NCI-H2081 treated with DMSO at 0.1 percent for 48 hours (cell line): Measurements from ENCODE around the gene GDPD4.

Experiments used
- DNase-seq: peaks from one replicate; lab custom pipeline; 2025; lab: John Stamatoyannopoulos, UW

The GDPD4 gene

DNA sequence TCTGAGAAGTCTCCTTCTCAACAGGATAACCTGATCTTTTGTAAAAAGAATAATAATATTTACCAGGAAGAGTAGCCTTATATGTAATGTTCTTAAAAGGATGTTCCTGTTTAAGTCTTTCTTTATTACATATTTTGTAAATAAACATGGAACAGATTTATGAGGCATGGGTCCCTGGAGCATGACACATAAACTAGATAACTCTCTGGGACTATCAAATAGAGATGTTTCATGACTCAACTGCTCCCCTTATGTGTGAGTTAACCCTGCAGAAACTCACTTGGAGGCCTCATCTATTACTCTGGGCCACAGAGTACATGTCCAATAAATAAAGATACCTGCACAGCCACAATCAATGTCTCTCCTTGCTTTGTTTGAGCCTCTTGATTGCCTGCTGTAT is 64.6 kb downstream of the GDPD4 start:
- no peak for DNase-seq

DNA sequence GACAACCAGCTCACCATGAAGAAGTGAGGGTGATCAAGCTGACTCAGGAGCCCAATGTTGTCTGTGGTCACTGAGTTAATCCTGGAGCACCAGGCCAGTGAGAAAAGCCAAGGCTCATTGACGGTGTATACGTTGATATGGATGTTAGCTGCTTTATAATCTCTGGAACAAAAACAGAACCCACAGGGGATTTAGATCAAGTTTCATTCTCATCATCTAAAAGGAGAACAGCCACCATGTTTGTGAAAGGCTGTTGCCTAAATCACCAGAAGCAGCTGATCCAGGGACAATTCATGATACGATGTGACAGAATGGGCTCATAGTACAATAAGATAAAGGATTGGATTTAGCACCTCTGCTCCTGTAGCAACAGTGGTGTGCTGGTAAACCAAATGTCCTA is 68.5 kb downstream of the GDPD4 start:
- no peak for DNase-seq

DNA sequence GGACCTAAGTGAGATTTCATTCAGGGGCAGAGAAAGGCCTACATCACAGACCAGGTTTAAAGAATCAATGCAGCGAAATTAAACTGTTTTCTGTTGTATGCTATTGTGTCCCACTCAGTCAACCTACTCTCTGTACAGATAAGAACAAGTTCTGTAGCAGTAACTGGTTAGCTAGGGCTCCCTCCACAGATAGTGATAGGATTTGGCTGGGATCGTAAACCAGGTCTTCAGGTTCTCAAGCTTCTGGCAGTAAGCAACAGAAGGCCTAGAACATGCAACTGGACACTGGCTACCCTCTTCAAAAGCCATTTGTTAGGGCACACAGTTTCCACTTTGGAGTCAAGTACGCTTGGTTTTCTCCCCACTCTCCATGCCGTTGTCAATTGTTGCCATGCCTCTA is 69.2 kb downstream of the GDPD4 start:
- no peak for DNase-seq

DNA sequence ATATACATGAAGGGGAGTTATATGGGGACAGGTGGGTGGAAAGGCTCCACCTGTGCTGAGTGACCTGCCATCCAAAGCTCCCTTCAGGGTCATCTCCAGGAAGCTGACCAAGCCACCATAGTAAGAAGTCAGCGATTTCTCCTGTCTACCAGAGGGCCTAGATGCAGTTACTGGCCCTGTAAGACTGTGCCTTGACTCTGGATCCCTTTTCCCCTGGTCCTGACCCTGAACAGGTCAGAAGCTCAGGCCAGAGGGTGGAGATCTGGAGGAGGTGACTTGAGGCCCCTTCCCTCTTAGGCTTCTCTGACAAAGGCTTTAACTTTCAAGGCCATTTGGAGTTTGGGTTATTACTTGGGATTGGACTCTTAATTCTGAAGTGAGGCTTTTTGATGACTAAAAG is 69.7 kb downstream of the GDPD4 start:
- no peak for DNase-seq

DNA sequence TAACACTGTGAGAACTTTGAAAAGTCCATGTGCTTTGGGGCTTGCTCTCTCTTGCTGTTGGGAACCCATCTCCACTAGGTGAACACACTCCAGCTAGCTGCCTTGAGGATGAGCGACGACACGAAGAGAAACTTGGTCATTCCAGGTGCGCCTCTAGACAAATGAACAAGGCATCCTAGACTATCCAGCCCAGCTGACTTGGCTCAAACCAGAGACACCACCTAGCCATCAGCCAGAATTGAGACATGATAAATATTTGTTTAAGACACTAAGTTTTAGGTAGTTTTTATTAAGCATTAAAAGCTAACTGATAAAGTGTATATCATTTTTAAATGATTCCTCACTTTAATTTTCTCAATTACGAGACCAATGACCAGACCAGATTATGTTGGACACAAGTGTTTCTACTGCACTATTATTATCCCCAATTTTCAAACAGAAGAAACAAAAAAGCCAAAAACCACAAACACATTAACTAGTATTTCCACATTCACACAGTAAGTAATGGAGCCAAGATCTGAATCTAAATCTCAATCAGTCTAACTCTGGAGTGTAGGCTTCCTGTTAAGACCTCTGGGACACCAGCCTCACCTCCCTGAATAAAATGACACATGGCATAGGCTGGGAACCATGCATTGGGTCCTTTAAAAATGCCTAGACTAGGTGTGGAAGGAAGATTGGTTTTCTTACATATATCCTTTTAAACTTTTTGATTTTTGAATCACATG is 70.4 kb downstream of the GDPD4 start:
- no peak for DNase-seq

DNA sequence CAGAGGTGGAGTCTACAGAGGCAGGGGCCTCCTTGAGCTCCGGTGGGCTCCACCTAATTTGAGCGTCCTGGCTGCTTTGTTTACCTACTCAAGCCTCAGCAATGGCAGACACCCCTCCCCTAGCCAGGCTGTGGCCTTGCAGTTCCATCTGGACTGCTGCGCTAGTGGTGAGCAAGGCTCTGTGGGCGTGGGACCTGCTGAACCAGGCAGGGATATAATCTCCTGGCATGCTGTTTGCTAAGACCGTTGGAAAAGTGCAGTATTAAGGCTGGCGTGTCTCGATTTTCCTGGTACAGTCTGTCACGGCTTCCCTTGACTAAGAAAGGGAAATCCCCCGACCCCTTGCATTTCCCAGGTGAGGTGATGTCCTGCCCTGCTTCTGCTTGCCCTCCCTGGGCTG is 77.7 kb downstream of the GDPD4 start:
- DNase-seq, result no peak

DNA sequence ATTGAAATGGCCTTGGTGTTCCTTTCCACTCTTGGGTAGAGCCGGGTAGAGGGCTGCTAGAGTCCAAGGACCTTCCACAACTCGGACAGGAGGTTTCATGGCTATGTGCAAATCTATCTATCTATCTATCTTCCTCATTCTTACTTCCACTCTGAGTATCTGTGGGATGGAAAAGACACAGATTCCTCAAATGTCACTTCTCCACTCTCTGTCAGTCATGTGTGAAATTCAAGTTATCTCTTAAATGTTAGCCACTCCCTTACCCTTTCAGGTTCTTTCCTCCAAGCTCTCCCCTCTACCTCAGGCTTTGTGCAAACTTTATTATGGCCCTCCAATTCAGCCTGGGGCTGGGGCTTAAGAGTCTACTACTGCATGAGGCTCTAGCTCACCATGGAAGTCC is 84.3 kb downstream of the GDPD4 start:
- DNase-seq, result no peak

DNA sequence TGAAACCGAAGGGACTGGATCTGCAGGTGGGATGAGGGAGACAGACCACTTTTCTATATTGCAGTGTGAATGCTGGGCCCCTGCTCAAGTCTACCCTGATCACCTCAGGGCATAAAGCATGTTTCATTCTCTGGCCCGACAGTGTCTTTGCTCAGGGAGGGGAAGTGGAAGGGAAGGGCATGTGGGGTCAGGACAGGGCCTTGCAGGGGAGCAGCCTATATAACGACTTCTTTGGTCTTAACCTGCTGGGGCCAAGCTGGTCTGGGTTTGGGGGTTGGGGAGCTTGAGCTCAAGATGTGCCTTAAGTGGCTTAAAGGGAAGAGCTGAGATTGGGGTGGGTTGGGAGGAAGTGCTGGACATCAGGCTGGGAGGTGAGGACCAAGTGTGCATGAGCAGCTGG is 86.4 kb downstream of the GDPD4 start:
- DNase-seq, result no peak

DNA sequence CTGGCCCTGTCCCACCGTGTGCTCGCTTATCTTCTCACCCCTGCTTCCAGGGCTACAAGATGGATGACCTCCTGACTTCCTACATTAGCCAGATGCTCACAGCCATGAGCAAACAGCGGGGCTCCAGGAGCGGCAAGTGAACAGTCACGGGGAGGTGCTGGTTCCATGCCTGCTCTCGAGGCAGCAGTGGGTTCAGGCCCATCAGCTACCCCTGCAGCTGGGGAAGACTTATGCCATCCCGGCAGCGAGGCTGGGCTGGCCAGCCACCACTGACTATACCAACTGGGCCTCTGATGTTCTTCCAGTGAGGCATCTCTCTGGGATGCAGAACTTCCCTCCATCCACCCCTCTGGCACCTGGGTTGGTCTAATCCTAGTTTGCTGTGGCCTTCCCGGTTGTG is 86.9 kb downstream of the GDPD4 start:
- DNase-seq, result no peak

DNA sequence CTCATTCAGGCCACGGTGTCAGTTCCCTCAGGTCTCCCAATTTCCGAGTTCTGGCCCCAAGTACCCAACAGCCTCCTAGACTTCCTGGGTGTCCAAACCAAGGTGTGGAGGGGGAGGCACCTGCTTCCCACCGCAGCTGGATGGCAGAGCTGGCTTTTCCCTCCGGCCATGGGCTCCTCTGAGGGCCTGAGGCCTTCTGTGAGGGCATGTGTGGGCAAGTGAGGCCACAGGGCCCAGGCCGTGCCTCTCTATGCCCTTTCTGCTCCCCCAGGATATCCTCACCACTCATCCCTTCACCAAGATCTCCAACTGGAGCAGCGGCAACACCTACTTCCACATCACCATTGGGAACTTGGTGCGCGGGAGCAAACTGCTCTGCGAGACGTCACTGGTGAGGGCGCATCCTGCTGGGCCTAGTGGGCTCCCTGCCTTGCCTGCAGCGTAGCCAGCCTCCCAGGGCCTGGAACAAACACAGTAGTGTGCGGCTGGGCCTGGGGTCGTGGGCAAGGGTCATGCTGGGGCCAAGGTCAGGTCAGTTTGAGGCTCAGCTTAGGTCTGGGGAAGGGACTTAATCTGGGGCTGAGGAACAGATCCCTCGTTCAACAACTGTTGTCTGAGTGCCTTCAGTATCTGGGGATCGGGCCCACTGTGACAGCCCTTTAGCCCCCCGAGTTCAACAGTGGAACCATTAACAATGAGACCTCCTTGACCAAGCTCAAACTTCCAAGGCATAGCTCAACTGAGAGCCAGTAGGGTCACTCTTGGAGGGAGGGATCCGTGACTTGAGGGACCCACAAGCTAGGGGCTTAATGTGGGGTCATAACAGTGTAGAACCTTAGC is 87.7 kb downstream of the GDPD4 start:
- DNase-seq, result no peak

DNA sequence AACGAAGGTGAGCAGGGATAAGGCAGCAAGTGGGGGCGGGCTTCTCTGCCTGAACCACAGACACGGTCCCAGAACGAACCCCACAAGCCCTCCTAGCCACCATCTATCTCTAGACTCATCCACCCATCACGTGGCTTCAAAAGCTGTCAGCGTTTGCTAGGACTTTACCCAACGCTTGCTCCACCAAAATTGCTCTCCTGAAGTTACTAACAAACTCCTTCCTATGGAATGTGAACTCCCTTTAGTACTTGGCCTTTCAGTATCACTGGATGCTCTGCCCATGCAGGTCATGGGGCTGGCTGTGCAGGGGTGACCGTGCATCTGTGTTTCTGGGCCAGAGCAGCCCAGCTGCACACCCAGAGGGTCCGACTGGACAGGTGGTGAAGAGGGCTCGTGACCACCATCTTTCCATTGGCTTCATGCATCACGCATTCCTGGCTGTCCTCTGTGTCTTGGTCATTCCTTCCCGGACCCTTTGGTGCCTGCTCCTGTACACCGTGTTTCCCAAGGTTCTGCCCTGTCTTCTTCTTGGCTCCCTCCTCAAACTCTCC is 88.4 kb downstream of the GDPD4 start:
- DNase-seq, result no peak

DNA sequence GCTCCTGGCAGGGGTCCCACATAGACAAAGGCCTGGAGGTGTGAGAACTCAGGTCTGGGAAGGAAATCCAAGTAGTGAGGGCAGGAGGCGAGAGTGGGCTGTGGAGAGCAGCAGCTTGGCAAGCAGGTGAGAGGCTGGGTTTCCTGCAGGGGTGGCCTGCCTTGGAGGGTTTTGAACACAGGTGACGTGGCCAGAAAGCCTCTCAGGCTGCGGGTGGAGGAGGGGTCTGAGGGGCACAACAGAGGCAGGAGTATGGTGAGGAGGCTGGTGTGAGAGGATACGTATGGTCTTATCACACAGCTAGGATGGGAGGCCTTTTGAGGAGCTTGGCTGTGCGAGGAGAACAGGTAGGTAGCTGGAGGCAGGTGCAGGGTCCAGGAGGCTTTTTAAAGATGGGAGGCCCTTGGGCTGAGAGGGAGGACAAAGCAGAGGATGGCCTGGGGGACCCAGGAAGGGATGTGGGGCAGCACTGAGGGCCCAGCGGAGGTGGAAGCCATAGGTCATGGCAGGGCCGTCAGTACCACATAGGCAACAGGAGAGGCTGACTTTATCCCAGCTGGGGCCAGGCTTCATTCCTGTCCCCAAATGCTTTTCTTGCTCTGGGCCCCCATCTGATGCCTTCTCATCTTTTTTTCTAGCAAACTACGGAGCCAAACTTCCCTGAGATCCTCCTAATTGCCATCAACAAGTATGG is 89.0 kb downstream of the GDPD4 start:
- no peak for DNase-seq

DNA sequence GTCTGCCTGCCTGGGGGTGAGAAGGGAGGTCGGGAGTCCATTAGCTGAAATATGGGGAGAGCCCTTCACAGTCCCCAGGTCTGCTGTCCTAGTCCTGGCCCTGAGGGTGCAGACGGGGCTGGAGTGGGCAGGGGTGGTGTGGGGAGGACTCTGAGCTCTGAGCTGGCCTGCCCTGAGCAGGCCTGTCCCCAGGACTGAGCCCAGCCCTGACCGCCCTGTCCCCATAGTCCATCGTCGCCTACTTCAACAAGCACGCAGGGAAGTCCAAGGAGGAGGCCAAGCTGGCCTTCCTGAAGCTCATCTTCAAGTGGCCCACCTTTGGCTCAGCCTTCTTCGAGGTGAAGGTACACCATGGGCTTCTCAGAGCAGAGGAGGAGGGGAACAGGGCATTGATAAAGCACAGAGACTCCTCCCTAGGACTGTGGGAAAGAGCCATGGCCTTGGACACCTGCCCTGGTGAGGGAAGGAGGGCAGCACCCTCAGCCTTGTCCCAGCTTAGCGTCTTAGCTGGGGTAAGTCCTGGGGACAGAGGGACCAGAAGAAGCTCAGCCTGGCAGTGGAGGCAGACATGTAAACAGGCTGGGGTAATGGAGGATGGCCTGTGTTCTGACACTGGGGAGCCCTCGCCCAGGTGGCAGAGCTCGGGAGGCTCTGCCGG is 89.8 kb downstream of the GDPD4 start:
- DNase-seq, result no peak

DNA sequence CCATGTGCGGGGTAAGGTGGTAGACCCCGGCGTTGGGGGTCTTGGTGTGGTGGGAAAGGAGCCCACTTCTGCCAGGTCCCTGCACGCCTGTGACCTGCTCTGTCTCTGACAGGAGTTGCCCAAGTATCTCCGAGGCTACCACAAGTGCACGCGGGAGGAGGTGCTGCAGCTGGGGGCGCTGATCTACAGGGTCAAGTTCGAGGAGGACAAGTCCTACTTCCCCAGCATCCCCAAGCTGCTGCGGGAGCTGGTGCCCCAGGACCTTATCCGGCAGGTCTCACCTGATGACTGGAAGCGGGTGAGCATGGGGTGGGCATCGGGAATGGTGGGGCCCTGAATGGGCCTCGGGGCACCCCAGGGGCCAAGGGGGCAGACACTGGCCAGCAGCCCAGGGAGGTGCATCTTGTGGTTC is 90.4 kb downstream of the GDPD4 start:
- DNase-seq, result no peak

DNA sequence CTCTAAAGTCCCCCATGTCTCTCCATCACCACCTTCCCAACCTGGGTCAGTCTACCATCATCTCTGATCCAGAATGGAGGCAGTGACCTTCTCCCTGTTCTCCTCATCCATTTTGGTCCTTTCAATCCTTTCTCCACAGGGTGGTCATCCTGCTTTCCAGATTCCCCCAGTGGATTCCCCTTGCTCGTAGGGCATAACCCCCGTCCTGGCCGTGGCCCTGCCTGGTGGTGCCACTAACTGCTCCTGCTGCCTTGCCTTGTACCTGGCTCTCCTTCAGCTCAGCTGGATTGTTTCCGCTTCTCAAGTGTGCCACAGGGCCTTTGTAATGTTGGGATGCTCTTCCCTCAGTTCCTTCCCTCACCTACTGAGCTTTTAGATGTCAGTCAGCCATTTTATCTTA is 91.8 kb downstream of the GDPD4 start:
- no peak for DNase-seq

DNA sequence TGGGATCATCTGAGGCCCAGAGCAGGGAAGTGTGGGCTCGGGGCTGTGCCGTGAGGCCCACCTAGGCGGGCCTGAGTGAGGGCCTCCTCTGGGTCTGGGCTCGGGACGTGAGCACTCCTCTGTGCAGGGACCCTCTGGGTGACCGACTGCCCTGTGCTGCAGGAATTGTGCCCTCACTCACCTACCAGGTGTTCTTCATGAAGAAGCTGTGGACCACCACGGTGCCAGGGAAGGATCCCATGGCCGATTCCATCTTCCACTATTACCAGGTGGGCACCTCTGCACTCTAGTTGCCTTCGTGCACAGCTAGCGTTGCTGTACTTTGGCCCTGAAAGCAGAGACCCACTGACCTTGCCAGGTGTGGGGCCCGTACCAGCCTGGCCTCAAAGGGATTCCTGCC is 93.0 kb downstream of the GDPD4 start:
- no peak for DNase-seq

DNA sequence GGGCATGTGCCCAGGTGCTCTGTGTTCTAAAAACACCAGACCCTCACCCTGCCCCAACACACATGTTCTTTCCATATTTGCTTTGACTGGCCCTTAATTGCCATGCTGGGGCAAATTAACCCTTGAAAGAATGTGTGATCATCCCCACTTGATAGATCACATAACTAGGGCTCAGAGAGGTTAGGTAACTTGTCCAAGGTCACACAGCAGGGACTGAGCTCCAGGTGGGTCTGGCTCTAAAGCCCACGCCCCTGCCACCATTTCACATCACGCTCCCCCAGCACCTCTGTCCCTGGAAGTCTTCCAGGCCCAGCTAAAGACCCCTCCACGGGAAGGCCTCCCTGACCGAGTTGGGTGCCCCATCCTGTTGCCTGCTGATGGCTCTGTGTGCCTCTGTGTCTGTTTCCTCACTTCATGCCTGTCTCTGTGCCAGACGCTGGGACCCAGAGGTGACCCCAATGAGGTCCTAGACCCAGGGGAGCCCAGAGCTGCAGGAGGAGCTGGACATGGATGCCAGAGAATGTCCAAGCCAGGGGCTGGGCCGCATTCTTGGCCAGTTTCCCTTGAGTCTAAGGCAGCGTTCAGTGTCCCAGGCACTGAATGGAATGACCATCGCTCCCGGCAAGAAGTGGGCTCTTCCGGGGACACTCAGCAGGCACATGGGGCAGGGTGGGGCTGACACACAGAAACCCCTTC is 93.7 kb downstream of the GDPD4 start:
- no peak for DNase-seq

DNA sequence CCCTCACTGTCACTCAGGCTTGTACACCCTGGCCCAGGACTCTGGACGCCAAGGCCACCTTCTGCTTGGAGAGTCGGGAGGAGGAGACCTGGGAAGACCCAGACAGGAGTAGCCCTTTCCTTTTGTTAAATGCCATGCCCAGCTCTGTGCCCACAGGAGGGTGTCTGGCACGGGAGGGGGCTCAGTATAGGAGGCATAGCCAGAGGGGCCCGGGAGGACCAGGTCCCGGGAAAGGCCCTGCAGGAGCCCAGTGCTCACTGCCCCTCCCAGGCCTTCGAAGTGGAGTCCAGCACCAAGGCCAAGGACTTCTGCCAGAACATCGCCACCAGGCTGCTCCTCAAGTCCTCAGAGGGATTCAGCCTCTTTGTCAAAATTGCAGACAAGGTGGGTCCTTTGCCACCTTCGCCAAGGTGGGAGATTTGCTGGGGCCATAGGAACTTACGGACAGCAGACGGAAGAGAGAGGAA is 94.4 kb downstream of the GDPD4 start:
- DNase-seq, result no peak

DNA sequence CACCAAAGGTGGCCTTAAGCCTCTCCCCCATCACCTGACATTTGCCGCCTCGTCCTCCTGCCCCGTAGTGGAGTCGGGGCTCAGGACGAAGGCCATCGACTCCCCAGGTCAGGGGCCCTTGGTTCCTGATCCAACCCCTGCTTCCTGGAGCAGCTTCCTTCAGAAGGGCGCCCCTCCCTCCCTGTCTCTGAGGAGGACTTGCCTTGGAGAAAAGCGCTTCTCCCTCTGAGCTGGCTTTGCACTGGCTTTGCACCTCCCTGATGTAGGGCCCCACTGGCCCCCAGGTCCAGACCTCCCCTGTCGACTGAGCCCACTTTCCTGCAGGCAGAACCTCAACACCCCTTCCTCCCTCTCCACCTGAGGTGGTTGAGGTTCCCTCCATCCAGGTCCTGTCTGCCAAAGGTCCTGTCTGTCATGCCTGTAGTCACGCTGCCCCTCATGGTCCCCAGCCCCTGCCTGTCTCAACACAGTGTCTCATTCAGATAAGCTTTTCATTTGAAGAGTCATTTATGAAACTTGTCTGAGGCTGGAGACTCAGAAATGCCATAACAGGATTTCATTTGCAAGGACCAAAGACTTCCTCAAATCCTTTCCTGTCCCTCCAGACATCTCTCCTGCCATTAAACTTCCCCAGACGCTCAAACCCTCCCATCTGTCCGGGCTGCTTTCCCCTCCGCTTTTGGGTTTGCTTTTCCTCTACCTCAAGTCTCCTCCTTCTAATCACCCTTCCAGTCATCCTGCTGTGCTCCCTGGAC is 95.0 kb downstream of the GDPD4 start:
- no peak for DNase-seq

DNA sequence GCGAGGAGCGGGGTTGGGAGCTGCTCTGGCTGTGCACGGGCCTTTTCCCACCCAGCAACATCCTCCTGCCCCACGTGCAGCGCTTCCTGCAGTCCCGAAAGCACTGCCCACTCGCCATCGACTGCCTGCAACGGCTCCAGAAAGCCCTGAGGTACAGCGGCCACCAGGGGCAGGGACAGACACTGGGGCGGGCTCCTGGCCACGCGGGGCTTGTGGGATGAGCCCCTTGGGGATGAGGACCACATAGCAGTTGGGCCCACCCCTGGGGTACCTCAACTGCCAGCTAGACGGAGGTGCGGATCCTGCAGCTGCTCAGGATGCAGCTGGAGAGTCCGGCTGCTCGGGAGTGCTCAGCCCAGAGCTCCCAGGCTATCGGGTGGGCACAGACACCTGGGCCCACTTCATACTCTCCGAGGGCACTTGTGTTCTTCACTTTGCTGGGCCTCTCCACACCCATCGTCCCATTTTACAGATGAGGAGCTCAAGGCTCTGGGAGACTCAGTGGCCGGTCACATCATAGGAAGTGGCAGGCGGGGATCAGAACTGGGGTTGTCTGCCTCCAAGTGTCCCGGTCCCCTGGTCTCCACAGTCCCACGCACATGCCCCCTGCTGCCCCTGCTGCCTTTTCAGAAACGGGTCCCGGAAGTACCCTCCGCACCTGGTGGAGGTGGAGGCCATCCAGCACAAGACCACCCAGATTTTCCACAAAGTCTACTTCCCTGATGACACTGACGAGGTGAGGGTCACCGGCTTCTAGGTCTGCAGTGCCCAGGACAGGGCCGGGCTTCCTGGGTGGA is 95.8 kb downstream of the GDPD4 start:
- no peak for DNase-seq
